NCI-H524 treated with DMSO at 0.1 percent for 48 hours (cell line): ENCODE data around the gene PRCC.
"Not testable (repeated sequence)": the region's sequence is repeated elsewhere in the genome, so short reads cannot be mapped to it uniquely, and the experiment has no call there.

Experiments
- DNase-seq: peaks from one replicate; lab custom pipeline; 2025; lab: John Stamatoyannopoulos, UW

PRCC gene

DNA sequence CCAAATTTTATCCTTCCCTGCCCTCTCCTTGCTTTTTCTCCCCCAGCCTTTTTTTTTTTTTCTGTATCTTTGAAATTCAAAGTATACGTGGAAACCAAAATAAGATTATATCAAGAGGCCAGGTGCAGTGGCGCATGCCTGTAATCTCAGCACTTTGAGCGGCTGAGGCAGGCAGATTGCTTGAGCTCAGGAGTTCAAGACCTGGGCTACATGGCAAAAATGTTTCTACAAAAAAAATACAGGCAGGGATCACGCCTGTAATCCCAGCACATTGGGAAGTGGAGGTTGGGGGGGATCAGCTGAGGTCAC lies 6.6 kb upstream of the PRCC start:
- no peak for DNase-seq

DNA sequence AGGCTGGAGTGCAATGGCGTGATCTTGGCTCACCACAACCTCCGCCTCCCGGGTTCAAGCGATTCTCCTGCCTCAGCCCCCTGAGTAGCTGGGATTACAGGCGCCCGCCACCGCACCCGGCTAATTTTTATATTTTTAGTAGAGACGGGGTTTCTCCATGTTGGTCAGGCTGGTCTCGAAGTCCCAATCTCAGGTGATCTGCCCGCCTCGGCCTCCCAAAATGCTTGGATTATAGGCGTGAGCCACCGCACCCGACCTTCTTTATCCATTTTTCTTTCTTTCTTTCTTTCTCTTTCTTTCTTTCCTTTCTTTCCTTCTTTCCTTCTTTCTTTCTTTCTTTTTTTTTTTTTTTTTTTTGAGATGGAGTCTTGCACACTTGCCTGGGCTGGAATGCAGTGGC lies 2.2 kb upstream of the PRCC start:
- DNase-seq, result not testable (repeated sequence)

DNA sequence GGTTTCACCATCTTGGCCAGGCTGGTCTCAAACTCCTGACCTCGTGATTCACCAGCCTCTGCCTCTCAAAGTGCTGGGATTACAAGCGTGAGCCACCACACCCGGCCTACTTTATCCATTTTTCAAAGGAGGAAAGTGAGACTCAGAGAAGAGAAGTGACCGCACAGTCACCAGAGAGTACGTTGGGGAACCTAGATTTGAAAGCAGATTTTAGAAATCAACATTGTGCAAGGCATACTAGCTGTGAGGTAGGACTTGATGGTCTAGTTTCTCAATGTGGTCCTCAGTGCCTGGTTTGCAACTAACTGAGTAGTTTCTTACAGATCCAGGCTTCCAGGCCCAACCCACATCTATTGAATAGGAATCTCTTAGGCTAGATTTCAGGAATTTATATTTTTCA lies 1.7 kb upstream of the PRCC start:
- no peak for DNase-seq

DNA sequence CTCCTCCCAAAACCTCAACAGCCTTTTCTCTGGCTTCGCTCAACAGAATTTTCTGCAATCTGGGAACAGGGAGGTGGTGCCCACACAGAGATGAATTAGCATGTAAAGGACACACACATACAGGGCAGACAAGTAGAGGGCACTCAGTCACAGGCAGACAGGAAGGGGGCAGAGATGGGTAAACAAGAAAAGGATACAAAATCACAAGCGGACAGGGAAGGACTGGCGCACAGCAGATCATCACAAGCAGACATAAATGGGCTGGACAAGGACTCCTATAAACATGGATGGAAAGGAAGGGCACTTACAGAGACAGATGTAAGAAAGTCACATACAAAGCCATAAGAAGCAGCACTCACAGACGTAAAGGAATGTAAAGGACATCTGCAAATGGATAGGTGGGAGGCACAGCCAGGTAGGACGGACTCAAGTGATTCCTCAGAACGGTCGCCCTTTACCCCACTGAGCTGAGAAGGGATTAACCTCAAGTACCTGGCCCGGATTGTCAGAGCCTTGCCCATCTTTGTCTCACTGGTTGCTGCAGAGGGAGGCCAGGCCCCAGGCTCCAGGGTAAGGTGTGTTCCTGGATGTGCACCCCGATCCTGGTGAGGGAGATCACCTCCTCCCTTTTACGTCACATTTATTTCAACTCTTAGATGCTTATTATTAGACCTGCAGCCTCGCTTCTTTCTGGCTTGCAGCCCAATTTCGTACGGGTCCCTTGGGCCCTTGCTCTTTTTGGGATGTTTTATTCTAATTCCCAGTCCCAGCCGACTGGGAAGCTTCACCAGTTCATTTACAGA lies 836 bp upstream of the PRCC start:
- no peak for DNase-seq

DNA sequence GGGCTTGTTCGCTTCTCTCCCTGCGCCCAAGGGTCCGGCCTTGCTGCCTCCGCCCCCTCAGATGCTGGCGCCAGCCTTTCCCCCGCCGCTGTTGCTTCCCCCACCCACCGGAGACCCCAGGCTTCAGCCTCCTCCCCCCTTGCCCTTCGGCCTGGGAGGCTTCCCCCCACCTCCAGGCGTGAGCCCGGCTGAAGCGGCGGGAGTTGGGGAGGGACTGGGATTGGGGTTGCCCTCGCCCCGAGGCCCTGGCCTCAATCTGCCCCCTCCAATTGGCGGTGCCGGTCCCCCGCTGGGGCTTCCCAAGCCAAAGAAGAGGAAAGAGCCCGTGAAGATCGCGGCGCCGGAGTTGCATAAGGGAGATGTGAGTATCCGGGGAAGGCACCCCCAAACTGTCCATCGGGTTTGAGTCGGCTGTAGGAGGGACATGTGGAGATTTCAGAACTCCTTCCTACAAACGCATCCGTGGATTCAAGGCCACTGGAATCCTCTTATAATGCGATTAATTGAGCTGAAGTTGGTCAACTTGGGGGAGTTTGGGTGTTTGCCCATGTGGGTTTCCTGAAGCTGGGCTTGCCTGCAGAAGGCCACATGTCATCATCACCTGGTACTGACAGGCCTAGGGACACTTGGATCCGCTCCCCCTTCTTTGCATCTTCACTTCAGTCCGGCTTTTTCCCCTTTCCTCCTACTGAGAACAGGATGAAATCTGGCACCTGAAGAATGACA lies 707 bp downstream of the PRCC start:
- no peak for DNase-seq

DNA sequence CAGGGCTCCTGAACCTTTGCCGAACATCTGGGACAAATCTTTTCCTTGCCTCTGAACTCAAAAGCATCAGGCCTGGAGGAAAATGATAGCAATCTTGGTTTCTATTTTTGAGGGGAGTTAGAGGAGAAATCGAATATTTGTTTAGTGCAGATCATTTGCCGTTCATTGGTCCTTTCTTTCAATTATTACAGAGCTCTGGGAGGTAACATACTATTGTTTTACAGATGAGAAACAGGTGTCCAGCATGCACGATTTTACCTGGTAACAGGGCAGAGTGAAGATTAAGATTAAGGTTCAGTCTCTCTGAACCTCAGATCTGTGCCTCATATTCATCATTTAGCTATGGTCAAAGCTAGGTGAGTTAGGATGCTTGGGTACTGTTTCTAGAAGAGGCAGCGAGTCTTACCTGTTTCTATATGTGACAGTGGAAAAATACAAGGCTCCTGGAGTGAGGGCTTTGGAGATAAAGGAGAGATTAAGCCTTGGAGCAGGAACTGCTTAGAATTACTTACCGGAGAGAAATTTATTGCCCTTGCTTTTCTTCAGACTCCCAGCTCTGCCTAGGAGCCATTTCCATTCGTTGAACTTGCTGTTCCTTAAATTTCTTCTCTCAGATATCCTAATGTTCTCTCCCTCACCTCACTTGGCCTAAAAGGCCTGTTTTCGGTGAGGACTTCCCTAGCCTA lies 1.4 kb downstream of the PRCC start:
- no peak for DNase-seq

DNA sequence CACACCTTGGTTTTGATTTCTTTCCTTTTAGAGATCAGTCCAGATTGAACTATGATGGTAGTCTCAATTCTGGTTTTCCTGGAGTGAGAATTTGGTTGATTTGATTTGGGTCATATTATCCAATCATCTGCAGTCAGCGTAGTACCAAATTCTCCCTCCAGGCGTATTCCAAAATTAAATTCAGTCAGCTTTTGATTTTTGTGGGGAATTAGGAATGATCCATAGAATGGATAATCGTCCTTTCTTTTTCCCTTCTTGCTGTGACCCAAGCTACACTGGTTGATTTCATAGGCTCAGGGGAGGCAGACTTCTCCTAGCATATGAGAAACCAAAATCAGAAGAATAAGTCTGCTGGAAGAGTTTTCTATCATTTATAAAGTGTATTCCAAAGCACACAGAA lies 4.9 kb downstream of the PRCC start:
- no peak for DNase-seq

DNA sequence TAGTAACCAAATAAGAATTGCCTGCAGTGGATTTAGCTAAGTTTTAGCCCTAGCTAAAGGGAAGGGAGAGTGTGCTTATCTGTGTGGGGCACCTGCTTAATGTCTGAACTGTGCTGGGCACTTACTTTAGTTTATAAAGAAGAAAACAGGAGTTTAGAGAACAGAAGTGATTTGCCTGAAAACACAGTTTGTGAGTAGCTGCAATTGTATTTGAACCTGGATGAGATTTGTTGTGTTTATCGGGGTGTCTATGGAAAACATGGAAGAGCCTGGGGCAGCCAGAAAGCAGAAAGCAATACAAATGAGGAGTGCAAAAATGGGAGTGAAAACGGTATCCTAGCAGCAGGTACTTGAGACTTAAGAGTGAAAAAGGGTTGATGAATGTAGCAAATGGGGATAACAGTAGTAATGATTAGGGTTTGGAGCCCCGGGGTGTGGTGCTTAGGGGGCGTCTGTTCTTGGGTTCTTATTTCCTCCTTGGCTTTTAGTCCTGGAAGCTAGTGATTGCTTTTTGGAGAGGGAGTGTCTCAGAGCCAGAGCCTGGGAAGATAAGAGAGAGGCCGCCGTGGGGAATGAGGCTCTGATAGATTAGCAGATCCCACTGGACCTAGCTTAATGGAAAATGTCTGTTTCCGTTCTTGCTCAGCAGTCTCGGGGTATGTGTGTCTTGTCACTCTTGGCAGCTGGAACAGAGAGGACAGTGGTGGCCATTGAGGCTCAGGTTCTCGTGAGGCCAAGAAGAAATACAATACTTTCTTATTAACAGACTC lies 5.6 kb downstream of the PRCC start:
- no peak for DNase-seq

DNA sequence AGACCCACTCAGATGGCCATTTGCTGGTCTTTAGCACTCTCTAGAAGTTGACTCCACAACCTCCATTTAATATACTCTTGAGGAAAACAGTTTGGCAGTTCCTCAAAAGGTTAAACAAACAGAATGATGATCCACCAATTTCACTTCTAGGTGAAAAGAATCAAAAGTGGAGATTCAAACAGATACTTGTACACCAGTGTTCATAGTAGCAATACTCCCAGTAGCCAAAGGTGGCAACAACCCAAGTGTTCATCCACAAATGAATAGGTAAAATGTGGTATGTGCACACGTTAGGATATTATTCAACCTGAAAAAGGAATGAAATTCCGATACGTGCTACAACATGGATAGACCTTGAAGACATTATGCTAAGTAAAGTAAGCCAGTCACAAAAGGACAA lies 6.3 kb downstream of the PRCC start:
- no peak for DNase-seq

DNA sequence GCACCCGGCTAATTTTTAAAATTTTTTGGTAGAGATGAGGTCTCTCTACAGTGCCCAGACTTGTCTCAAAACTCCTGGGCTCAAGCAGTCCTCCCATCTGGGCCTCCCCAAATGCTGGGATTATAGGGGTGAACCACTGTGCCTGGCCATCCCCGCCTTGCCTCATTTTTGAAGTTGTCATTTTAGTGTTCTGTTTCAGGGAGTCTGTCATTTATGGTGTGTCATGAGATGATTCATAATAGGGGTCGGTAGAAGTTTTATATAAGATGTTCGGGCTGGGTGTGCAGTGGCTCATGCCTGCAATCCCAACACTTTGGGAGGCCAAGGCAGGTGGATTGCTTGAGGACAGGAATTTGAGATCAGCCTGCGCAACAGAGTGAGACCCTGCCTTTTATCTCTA lies 8.5 kb downstream of the PRCC start:
- DNase-seq, result no peak

DNA sequence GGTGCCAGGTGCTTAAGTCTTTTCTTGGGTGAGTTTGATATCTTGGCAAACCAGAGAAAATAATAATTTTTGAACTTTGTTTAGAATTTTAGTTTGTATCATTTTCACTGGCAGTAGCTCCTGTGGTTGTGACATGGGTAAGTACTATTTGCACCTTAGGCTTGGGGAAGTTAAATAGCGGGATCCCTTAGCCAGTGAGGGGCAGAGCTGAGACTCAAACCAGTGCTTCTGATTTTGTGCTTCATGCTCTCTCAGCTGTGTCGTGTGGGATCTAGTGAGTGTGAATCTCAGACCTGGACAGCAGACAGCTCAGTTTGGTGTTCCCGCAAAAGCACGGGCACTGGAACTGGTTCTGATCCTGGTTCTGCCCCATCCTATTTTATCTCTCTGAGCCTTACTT lies 9.6 kb downstream of the PRCC start:
- no peak for DNase-seq

DNA sequence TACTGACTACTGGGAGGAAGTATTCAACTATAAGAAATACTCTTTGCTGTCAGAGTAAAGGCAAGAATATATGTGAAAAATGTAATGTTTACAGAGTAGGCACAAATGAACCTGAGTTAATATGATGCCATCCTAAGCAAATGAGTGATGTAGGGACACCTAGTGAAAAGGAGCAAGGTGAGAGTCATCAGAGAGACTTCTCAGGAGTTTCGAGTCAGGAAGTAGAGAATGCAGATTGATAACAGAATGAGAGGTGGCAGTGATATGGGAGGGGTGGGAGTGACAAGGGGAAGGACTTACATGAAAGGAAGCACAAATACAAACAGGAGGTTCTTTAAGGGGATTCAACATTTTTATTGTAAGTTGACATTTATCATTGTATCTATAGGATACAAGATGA lies 10.2 kb downstream of the PRCC start:
- no peak for DNase-seq

DNA sequence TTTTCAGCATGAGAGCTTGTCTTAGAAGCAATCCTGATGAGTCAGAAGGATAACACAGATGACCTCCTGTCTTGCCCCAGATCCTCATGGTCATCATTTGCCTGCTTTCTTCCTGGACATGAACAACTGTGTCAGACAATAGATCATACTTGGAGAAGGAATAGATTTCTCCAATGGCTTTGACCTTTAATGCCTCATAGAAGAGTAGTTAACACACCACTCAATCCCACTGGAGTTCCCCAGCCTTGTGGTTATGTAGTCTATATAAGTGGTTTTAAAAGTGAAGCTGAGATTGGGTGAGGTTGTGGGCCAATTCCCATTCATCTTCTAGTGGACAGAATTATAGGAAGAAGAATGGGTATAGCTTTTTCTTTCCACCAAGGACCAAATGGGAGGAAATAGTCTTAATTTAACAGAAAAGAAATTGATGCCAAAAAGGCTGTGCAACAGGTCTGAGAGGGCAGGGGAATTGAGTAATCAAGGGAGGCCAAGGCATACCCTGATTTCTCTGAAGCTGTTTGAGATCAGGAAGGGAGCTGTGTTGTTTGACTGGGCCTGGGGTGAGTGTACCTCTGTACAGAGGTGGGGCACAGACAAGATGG lies 14.4 kb downstream of the PRCC start:
- DNase-seq, result no peak

DNA sequence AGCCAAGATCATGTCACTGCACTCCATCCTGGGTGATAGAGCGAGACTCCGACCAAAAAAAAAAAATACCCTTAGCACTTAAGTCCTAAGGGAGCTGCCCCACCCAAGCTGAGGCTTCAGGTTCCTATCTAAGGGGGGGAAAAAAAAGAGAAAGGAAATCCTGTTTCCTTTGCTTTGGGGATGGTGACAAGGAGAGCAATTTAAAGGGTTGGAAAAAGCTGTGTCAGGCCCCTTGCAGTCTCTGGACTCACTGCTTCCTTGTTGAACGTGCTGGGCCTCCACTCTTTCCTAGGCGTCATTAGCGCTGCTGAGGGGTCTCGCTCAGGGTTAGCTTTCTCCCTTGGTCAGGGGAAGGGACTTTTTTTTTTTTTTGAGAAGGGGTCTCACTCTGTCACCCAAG lies 18.1 kb downstream of the PRCC start:
- DNase-seq, result no peak

DNA sequence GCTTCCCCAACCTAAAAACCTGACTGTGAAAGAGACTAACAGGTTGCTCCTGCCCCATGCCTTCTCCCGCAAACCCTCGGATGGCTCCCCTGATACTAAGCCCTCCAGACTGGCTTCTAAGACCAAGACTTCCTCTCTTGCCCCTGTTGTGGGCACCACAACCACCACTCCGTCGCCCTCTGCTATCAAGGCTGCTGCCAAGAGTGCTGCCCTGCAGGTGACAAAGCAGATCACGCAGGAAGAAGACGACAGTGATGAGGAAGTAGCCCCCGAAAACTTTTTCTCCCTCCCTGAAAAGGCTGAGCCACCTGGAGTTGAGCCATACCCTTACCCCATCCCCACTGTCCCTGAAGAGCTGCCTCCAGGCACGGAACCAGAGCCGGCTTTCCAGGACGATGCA lies 19.3 kb downstream of the PRCC start:
- DNase-seq, result no peak

DNA sequence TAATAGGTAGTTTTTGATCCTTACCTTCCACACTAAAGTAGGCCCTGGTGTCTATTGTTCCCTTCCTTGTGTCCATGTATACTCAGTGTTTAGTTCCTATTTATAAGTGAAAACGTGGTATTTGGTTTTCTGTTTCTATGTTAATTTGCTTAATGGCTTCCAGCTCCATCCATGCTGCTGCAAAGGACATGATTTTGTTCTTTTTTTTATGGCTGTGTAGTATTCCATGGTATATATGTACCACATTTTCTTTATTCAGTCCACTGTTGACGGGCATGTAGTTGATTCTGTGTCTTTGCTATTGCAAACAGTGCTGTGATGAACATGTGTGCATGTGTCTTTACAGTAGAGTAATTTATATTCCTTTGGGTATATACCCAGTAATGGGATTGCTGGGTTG lies 20.8 kb downstream of the PRCC start:
- no peak for DNase-seq

DNA sequence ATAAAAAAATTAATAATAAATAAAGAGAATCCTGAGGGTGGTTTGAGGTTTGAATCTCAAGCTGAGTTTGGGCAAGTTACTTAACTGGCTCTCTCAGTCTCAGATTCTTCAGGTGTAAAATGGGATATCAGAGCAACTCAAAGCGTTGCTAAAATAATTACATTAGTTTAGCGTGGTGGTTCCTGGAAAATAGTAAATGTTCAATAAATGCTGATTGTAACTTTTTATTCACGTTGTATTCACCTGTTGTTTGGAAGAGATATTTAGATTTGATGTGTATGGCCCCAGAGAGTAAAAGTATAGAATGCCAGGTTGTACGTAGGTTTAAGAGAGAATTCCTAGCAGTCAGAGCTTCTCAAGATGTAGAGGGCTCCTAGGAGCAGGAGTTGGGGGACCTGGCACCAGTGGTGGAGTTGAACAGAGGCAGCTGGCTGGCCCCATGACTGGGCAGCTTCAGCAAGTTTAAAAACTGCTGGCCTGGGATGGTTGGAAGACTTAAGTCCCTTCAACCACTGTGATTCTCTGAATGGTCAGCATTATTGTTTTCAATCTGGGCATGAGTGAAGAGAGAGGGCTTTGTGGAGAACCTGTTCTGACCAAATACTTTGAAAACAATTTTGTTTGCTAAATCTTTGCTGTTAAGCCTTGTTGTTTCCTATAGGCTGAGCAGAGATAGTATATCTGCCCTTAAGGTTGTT lies 22.4 kb downstream of the PRCC start:
- DNase-seq, result no peak

DNA sequence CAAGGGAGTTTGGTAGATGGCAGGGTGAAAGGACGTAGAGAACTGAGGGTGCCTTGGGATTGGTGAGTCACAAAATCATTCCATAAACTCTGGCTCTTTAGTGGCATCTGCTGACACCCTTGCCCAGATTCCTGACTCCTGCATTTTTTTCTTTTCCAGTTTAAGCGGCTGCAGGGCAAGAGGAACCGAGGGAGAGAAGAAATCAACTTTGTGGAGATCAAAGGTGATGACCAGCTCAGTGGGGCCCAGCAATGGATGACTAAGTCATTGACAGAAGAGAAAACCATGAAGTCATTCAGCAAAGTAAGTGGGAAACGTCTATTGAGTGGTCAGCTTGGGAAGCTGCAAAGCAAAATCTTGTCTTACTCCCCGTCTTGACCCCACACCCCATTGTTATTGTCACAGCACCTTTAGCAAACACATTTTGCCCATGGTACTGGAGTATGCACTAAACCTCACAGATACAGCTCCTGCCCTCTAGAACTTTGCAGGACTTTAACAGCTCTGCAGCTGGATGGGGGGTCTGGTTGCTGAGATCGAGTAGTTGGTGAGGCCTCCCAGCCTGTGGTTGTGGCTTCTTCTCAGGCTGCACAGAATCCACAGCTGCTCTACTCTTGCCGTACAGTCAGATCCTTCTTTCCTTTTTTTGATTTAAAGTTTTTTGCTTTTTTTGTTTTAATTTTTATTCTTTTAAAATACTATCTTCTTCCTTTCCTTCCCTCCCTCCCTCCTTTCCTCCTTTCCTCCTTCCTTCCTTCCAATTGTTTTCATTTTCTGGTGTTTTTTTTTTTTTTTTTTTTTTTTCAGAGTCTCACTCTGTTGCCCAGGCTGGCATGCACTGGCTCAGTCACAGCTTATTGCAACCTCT lies 27.4 kb downstream of the PRCC start:
- no peak for DNase-seq

DNA sequence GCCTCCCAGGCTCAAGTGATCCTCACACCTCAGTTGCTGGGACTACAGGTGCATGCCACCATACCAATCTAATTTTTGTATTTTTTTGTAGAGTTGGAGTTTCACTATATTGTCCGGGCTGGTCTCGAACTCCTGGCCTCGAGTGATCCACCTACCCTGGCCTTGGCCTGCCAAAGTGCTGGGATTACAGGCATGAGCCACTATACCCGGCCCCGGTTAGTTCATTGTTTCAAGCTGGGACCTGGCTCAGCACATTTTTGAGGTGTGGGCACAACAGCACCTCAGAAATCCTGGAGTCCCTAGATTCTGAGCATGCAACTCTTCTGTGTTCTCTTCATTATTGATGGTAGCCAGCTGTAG lies 28.0 kb downstream of the PRCC start:
- DNase-seq, result no peak

DNA sequence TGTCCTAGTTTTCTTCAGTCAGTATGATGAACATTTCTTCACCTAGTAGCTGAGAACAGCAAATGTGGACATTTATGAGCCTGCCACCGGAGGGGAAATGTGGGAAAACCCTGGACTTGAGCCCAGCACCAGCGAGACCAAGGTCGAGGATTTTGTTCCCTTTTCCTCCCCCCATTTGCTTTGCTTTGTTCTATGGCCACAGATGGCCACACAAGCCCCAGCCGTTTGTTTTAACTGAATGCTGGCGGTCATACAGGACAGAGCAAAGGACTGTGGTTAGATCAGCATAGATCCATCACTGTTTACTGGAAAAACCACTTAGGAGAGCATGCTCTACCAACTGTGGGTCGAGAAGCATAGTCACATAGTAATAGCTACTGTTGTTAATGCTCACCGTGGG lies 28.5 kb downstream of the PRCC start:
- no peak for DNase-seq
